KMS-11 (cell line): ENCODE results near the gene TRIM9.
"Not testable (repeated sequence)": the region's sequence is repeated elsewhere in the genome, so short reads cannot be mapped to it uniquely, and the experiment has no call there.

Experiments
- H2AFZ ChIP-seq: fragments of 200-600 bp; sonication (generic); 2 replicates; pipeline ENCODE4 v1.6.1; 2016; ENCODE audit warnings: antibody characterized with exemption, mixed run types, low read depth
- H3K27ac ChIP-seq: fragments of 200-600 bp; sonication (generic); 2 replicates; pipeline ENCODE4 v1.6.1; 2016; ENCODE audit warnings: mild to moderate bottlenecking, mixed run types
- H3K27me3 ChIP-seq: fragments of 200-600 bp; sonication (generic); 2 replicates; pipeline ENCODE4 v1.6.1; 2017; ENCODE audit warnings: mild to moderate bottlenecking, low read depth, mixed run types, moderate library complexity; ENCODE audit not compliant: insufficient read depth
- H3K36me3 ChIP-seq: fragments of 200-600 bp; sonication (generic); 2 replicates; pipeline ENCODE4 v1.6.1; 2017; ENCODE audit warnings: mild to moderate bottlenecking, mixed run types; ENCODE audit not compliant: insufficient read depth
- H3K4me1 ChIP-seq: fragments of 200-600 bp; sonication (generic); 2 replicates; pipeline ENCODE4 v1.6.1; 2016; ENCODE audit warnings: mild to moderate bottlenecking, low read depth, mixed run types; ENCODE audit not compliant: poor library complexity, severe bottlenecking
- H3K4me2 ChIP-seq: fragments of 200-600 bp; sonication (generic); 2 replicates; pipeline ENCODE4 v1.7.0; 2016; ENCODE audit warnings: mild to moderate bottlenecking, mixed run types
- H3K4me3 ChIP-seq: fragments of 200-600 bp; sonication (generic); IDR thresholded peaks from 2 replicates; pipeline ENCODE4 v1.6.1; 2017; ENCODE audit warnings: low read depth, low read length, mixed read lengths; ENCODE audit not compliant: insufficient read depth
- H3K79me2 ChIP-seq: fragments of 200-600 bp; sonication (generic); 2 replicates; pipeline ENCODE4 v1.6.1; 2016; ENCODE audit warnings: low read depth, mixed run types; ENCODE audit not compliant: insufficient read depth
- H3K9ac ChIP-seq: fragments of 200-600 bp; sonication (generic); 2 replicates; pipeline ENCODE4 v1.6.1; 2016; ENCODE audit warnings: mild to moderate bottlenecking, mixed run types
- H4K20me1 ChIP-seq: fragments of 200-600 bp; sonication (generic); 2 replicates; pipeline ENCODE4 v1.6.1; 2016; ENCODE audit warnings: mild to moderate bottlenecking, mixed run types; ENCODE audit not compliant: insufficient read depth
- TF ChIP-seq, protein P1 (sequence below): fragments of 200-600 bp; sonication (generic); conservative IDR thresholded peaks from 2 replicates; pipeline ENCODE4 v1.6.1; 2017; ENCODE audit warnings: low read depth, mild to moderate bottlenecking, antibody characterized with exemption, low read length, moderate library complexity, mixed read lengths

The TRIM9 gene

DNA sequence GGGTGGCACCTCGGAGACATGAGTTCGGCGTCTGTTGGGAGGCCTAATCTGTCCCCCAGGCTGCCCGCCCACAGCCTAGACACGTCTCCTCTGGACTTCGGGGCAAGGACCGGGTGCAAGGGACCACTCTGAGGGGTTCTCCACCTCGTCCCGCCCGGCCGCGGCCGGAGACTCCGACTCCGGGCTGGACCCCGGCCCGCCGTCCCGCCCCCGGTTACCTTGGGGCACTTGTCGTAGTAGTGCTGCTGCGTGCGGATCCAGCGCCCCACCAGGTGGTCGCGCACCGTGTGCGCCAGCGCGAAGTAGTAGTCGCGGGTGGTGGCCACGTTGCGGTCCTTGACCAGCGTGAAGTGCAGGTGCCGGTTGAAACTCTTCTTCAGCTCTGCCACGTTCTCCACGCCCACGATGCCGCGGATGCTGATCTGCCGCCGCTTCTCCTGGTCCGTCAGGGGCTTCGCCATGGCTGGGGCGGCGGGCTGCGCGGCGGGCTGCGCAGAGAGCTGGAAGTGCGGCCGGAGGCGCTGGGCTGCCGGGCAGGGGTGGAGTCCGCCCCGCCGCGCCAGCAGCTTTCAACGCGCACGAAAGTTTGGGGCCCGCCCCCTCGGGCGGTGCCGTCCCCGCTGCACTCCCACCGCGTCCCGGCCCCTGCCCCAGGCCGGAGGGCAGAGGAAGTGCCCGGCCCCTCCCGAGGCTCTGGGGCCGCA is 150.8 kb downstream of the TRIM9 start, which contains the start of gene PYGL:
Gene PYGL, minus strand, starts transcription at position 541 of the 704 bp plus-strand sequence. Its CDS starts 80 bp downstream, at position 461.
- Histone ChIP-seq H4K20me1 (no peaks in the 10 kb centered on the region), H3K79me2 (no peaks in the 10 kb centered on the region), H3K4me1 (no peaks in the 10 kb centered on the region), H3K36me3 (no peaks in the 10 kb centered on the region), H3K27ac (no peak within 1 kb of the TSS), H2AFZ (peak within 1 kb of the TSS; percentile 38; the same call in 1 of the 2 replicates), H3K4me3 (no peak within 1 kb of the TSS), H3K27me3 (no peaks in the 10 kb centered on the region), H3K4me2 (no peak within 1 kb of the TSS), H3K9ac (no peak within 1 kb of the TSS; the same call in 1 of the 2 replicates)
- TF ChIP-seq, protein P1, sequence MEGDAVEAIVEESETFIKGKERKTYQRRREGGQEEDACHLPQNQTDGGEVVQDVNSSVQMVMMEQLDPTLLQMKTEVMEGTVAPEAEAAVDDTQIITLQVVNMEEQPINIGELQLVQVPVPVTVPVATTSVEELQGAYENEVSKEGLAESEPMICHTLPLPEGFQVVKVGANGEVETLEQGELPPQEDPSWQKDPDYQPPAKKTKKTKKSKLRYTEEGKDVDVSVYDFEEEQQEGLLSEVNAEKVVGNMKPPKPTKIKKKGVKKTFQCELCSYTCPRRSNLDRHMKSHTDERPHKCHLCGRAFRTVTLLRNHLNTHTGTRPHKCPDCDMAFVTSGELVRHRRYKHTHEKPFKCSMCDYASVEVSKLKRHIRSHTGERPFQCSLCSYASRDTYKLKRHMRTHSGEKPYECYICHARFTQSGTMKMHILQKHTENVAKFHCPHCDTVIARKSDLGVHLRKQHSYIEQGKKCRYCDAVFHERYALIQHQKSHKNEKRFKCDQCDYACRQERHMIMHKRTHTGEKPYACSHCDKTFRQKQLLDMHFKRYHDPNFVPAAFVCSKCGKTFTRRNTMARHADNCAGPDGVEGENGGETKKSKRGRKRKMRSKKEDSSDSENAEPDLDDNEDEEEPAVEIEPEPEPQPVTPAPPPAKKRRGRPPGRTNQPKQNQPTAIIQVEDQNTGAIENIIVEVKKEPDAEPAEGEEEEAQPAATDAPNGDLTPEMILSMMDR, result no peak

DNA sequence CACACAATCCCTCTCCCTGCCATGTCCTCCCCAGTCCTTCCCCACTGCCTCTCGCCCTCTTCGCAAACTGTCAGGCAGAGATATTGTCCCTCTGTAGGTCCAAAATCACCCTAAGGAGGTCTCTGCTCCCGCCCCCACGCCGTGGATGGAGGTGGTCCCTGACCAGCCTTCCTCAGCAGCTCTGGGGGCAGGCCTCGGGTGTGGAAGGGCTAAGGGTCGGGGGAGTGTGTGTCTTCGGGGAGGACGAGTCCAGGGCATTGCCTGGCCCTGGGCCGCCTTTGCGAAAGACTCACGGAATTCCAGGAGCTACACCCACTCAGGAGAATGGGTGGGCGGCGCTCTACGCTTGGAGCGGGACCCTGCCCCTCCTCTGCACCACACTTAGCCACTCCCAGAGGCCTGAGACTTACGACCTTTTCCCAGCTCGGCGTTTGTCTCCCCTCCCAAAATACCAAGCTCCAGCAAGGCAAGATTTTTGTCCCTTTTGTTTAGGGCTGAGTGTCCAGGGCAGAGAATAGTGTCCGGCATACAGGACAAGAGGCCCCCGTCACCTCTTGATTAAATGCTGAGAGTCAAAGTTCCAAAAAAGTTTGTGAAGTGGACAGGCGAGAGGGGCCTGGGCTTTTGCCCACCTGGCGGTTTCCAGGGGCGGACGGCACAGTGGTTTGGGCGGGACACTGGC is 151.5 kb downstream of the TRIM9 start:
- Histone ChIP-seq H2AFZ (no peak overlapping the region), H3K4me2 (no peak overlapping the region), H4K20me1 (no peaks in the 10 kb centered on the region), H3K4me3 (no peak overlapping the region), H3K36me3 (no peaks in the 10 kb centered on the region), H3K27ac (no peak overlapping the region), H3K9ac (no peak overlapping the region), H3K27me3 (no peaks in the 10 kb centered on the region), H3K4me1 (no peaks in the 10 kb centered on the region), H3K79me2 (no peaks in the 10 kb centered on the region)
- TF ChIP-seq, protein P1, result no peak

DNA sequence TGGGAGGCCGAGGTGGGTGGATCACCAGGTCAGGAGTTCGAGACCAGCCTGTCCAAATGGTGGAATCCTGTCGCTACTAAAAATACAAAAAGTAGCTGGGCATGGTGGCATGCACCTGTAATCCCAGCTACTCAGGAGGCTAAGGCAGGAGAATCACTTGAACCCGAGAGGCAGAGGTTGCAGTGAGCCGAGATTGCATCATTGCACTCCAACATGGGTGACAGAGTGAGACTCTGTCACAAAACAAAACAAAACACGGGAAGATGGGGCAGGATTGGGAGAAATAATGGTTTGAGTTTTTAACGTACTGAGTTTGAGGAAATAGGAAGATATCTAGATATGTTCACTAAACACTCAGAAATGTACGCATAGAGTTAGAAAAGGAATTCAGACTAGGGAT is 153.3 kb downstream of the TRIM9 start:
- not testable (repeated sequence) for H3K4me2 ChIP-seq

GRCh38 chr14:50941151-50941550 is 153.8 kb downstream of the TRIM9 start:
- Histone ChIP-seq H2AFZ (no peak overlapping the region), H3K27me3 (no peaks in the 10 kb centered on the region), H3K36me3 (no peaks in the 10 kb centered on the region), H3K4me2 (no peak overlapping the region), H3K4me1 (no peaks in the 10 kb centered on the region), H3K27ac (no peak overlapping the region), H4K20me1 (no peaks in the 10 kb centered on the region), H3K9ac (no peak overlapping the region), H3K79me2 (no peaks in the 10 kb centered on the region), H3K4me3 (no peak overlapping the region)
- TF ChIP-seq, protein P1, result no peak

More for the DNA sequence above, 153.3 kb downstream of the TRIM9 start:
- H2AFZ ChIP-seq, H4K20me1 ChIP-seq, H3K27me3 ChIP-seq, H3K27ac ChIP-seq, H3K36me3 ChIP-seq, H3K79me2 ChIP-seq, H3K4me1 ChIP-seq, H3K9ac ChIP-seq, H3K4me3 ChIP-seq: not testable (repeated sequence)

GRCh38 chr14:50937800-50938199 is 157.1 kb downstream of the TRIM9 start:
- no peak overlapping the region for H2AFZ ChIP-seq
- no peaks in the 10 kb centered on the region for H3K79me2 ChIP-seq
- no peak overlapping the region for H3K4me2 ChIP-seq
- no peak overlapping the region for H3K9ac ChIP-seq
- no peaks in the 10 kb centered on the region for H4K20me1 ChIP-seq
- no peak overlapping the region for H3K27ac ChIP-seq
- no peaks in the 10 kb centered on the region for H3K36me3 ChIP-seq
- no peaks in the 10 kb centered on the region for H3K27me3 ChIP-seq
- TF ChIP-seq, protein P1, result no peak
- no peaks in the 10 kb centered on the region for H3K4me1 ChIP-seq
- H3K4me3 ChIP-seq, result no peak overlapping the region
